GM18951 (cell line): Measurements from ENCODE around the gene TNF.

ENCODE experiments used
- POLR2A ChIP-seq: IDR thresholded peaks from 4 replicates; pipeline ENCODE4 v1.6.1; 2011; ENCODE audit warnings: mild to moderate bottlenecking; ENCODE audit not compliant: insufficient read length, insufficient read depth; ENCODE audit errors: extremely low read depth
- in situ Hi-C: fragments of 300-500 bp; cut with MboI; formaldehyde crosslinking; loops from one replicate; pipeline ENCODE4 v1.12.0; 2022; ENCODE audit warnings: low sequenced_read_pairs, mixed read lengths, inconsistent platforms; ENCODE audit not compliant: unreplicated experiment

Gene TNF

GRCh38 chr6:31624070-31624469, 48.7 kb downstream of the TNF start:
- no peak for TF ChIP-seq POLR2A
- in situ Hi-C loops: no loop called here

GRCh38 chr6:31626952-31627351, 51.6 kb downstream of the TNF start:
- in situ Hi-C loops: no loop called here

GRCh38 chr6:31627690-31628287, 52.4 kb downstream of the TNF start:
- in situ Hi-C loops: no loop called here

More at GRCh38 chr6:31626952-31627351, 51.6 kb downstream of the TNF start:
- TF ChIP-seq POLR2A: no peak

More at GRCh38 chr6:31627690-31628287, 52.4 kb downstream of the TNF start:
- TF ChIP-seq POLR2A: no peak
